Measurements from ENCODE around the gene ZNF367.

- TF ChIP-seq YY1 (IDR thresholded peaks at IDR 0.05; ENCODE audit: insufficient read depth, insufficient read length) (no peak), ZNF274 (IDR thresholded peaks at IDR 0.05; ENCODE audit: low read depth, low read length) (no peak), SUZ12 (IDR thresholded peaks at IDR 0.05; ENCODE audit: extremely low read depth, insufficient read depth, insufficient read length) (no peak)
Measured at GRCh38 chr9:96436456-96437126, 18.4 kb upstream of the ZNF367 start.
